OCI-LY1 (cell line): Measurements from ENCODE around the gene FUT8.

Experiments
- H2AFZ ChIP-seq: fragments of 200-600 bp; sonication (generic), shearing (Covaris generic); 2 replicates; pipeline ENCODE4 v1.6.0; 2014; ENCODE audit warnings: antibody characterized with exemption, mild to moderate bottlenecking, low read length
- H3F3A ChIP-seq: fragments of 200-600 bp; sonication (generic), shearing (Covaris generic); 2 replicates; pipeline ENCODE4 v1.6.0; 2014; ENCODE audit warnings: mild to moderate bottlenecking, antibody characterized with exemption, low read length, moderate library complexity; ENCODE audit not compliant: insufficient read depth
- H3K27ac ChIP-seq: fragments of 200-600 bp; sonication (generic); 2 replicates; pipeline ENCODE4 v1.5.1; 2014; ENCODE audit warnings: low read length, mixed run types, mild to moderate bottlenecking, low read depth; ENCODE audit not compliant: poor library complexity, severe bottlenecking
- H3K27me3 ChIP-seq: fragments of 200-600 bp; sonication (generic); 2 replicates; pipeline ENCODE4 v1.6.0; 2014; ENCODE audit warnings: antibody characterized with exemption, mild to moderate bottlenecking, low read length, moderate library complexity; ENCODE audit not compliant: insufficient read depth
- H3K36me3 ChIP-seq: fragments of 200-600 bp; sonication (generic); 2 replicates; pipeline ENCODE4 v1.6.1; 2014; ENCODE audit warnings: mild to moderate bottlenecking, antibody characterized with exemption, low read length, moderate library complexity, mixed read lengths; ENCODE audit not compliant: insufficient read depth
- H3K4me1 ChIP-seq: fragments of 200-600 bp; sonication (generic); 2 replicates; pipeline ENCODE4 v1.5.1; 2014; ENCODE audit warnings: mild to moderate bottlenecking, low read length, moderate library complexity; ENCODE audit not compliant: insufficient read depth, severe bottlenecking
- H3K4me2 ChIP-seq: fragments of 200-600 bp; sonication (generic), shearing (Covaris generic); 2 replicates; pipeline ENCODE4 v1.6.1; 2014; ENCODE audit warnings: low read length
- H3K4me3 ChIP-seq: fragments of 200-600 bp; sonication (generic); 2 replicates; pipeline ENCODE4 v1.5.1; 2014; ENCODE audit warnings: low read length, low read depth, mild to moderate bottlenecking, mixed read lengths; ENCODE audit not compliant: poor library complexity, severe bottlenecking
- H3K79me2 ChIP-seq: fragments of 200-600 bp; shearing (Covaris generic); 2 replicates; pipeline ENCODE4 v1.6.1; 2016; ENCODE audit warnings: mixed run types, low read length, mixed read lengths; ENCODE audit not compliant: insufficient read depth
- H3K9ac ChIP-seq: fragments of 200-600 bp; sonication (generic), shearing (Covaris generic); 2 replicates; pipeline ENCODE4 v1.6.1; 2014; ENCODE audit warnings: mild to moderate bottlenecking, low read length, mixed read lengths
- H3K9me2 ChIP-seq: fragments of 200-600 bp; sonication (generic), shearing (Covaris generic); 2 replicates; pipeline ENCODE4 v1.6.1; 2014; ENCODE audit warnings: low read depth, mild to moderate bottlenecking, low read length, mixed read lengths
- H3K9me3 ChIP-seq: fragments of 200-600 bp; shearing (Covaris generic); 2 replicates; pipeline ENCODE4 v1.6.1; 2014; ENCODE audit warnings: low read length, mixed read lengths
- H4K20me1 ChIP-seq: fragments of 200-600 bp; sonication (generic), shearing (Covaris generic); 2 replicates; pipeline ENCODE4 v1.6.0; 2016; ENCODE audit warnings: mild to moderate bottlenecking, low read length; ENCODE audit not compliant: insufficient read depth
- CTCF ChIP-seq: fragments of 200-600 bp; sonication (generic), shearing (Covaris generic); IDR thresholded peaks from 2 replicates; pipeline ENCODE4 v1.5.1; 2017; ENCODE audit warnings: mild to moderate bottlenecking, antibody characterized with exemption, low read length, moderate library complexity, mixed read lengths
- EZH2 ChIP-seq: fragments of 200-600 bp; sonication (generic), shearing (Covaris generic); IDR thresholded peaks from 2 replicates; pipeline ENCODE4 v1.8.0; 2017; ENCODE audit warnings: borderline replicate concordance, mixed run types, mild to moderate bottlenecking, antibody characterized with exemption, low read length, moderate library complexity, mixed read lengths

FUT8 gene

GRCh38 chr14:65753061-65753460 is 340.5 kb downstream of the FUT8 start:
- no peaks in the 10 kb centered on the region for H3K9me3 ChIP-seq
- H3K27me3 ChIP-seq: no peaks in the 10 kb centered on the region
- H3K4me1 ChIP-seq: no peaks in the 10 kb centered on the region
- no peak overlapping the region for H3K4me3 ChIP-seq
- H3K79me2 ChIP-seq: no peaks in the 10 kb centered on the region
- no peaks in the 10 kb centered on the region for H3K36me3 ChIP-seq
- no peak overlapping the region for H3K4me2 ChIP-seq
- H3K27ac ChIP-seq: no peak overlapping the region
- H3K9me2 ChIP-seq: no peaks in the 10 kb centered on the region
- no peak overlapping the region for H3K9ac ChIP-seq
- TF ChIP-seq CTCF (no peak), EZH2 (no peak)
- H3F3A ChIP-seq: no peaks in the 10 kb centered on the region
- H4K20me1 ChIP-seq: no peaks in the 10 kb centered on the region
- no peak overlapping the region for H2AFZ ChIP-seq

GRCh38 chr14:65755331-65755730 is 342.8 kb downstream of the FUT8 start:
- Histone ChIP-seq H3K36me3 (no peaks in the 10 kb centered on the region), H3K4me3 (no peak overlapping the region), H3K9me3 (no peaks in the 10 kb centered on the region), H4K20me1 (no peaks in the 10 kb centered on the region), H2AFZ (no peak overlapping the region), H3K27me3 (no peaks in the 10 kb centered on the region), H3K4me1 (no peaks in the 10 kb centered on the region), H3F3A (no peaks in the 10 kb centered on the region), H3K27ac (no peak overlapping the region), H3K9me2 (no peaks in the 10 kb centered on the region), H3K4me2 (no peak overlapping the region), H3K79me2 (no peaks in the 10 kb centered on the region), H3K9ac (no peak overlapping the region)
- TF ChIP-seq CTCF (no peak), EZH2 (no peak)

- H3K9me2 ChIP-seq: no peaks in the 10 kb centered on the region
- H4K20me1 ChIP-seq: no peaks in the 10 kb centered on the region
- H3K36me3 ChIP-seq: no peaks in the 10 kb centered on the region
- no peak overlapping the region for H3K4me2 ChIP-seq
- H3K27me3 ChIP-seq: no peaks in the 10 kb centered on the region
- H3K79me2 ChIP-seq: no peaks in the 10 kb centered on the region
- H3K9me3 ChIP-seq: no peaks in the 10 kb centered on the region
- no peak for TF ChIP-seq CTCF
- TF ChIP-seq EZH2: no peak
- H3K4me3 ChIP-seq: no peak overlapping the region
- H3K9ac ChIP-seq: no peak overlapping the region
- H3K27ac ChIP-seq: no peak overlapping the region
- no peaks in the 10 kb centered on the region for H3K4me1 ChIP-seq
- no peaks in the 10 kb centered on the region for H3F3A ChIP-seq
- no peak overlapping the region for H2AFZ ChIP-seq
These were observed 344.4 kb downstream of the FUT8 start for GRCh38 chr14:65756880-65757279.
